NT2/D1 (cell line): ENCODE measurements around the gene SLC1A2.

Experiments used
- DNase-seq: peaks from one replicate; pipeline ENCODE4 v3.0.0-alpha.2; 2011; ENCODE audit warnings: low read depth, low spot score
- H3K27me3 ChIP-seq: 2 replicates; pipeline ENCODE4 v1.6.0; 2011; ENCODE audit warnings: mild to moderate bottlenecking; ENCODE audit not compliant: insufficient read length, insufficient read depth
- H3K36me3 ChIP-seq: 2 replicates; pipeline ENCODE4 v1.6.1; 2011; ENCODE audit warnings: mild to moderate bottlenecking, low read length, mixed read lengths; ENCODE audit not compliant: insufficient read depth, insufficient read length
- H3K4me1 ChIP-seq: 2 replicates; pipeline ENCODE4 v1.5.1; 2011; ENCODE audit not compliant: insufficient read depth, insufficient read length
- H3K4me3 ChIP-seq: 2 replicates; pipeline ENCODE4 v1.5.1; 2011; ENCODE audit warnings: low read depth; ENCODE audit not compliant: insufficient read length
- H3K9ac ChIP-seq: 2 replicates; pipeline ENCODE4 v1.6.0; 2011; ENCODE audit warnings: low read depth; ENCODE audit not compliant: insufficient read length
- H3K9me3 ChIP-seq: 2 replicates; pipeline ENCODE4 v1.5.1; 2011; ENCODE audit warnings: mild to moderate bottlenecking, low read length; ENCODE audit not compliant: insufficient read depth
- SUZ12 ChIP-seq: IDR thresholded peaks from 2 replicates; pipeline ENCODE4 v1.6.1; 2011; ENCODE audit not compliant: insufficient read length, insufficient read depth; ENCODE audit errors: extremely low read depth
- YY1 ChIP-seq: IDR thresholded peaks from 2 replicates; pipeline ENCODE4 v1.6.1; 2011; ENCODE audit not compliant: insufficient read length, insufficient read depth
- ZNF274 ChIP-seq: IDR thresholded peaks from 2 replicates; pipeline ENCODE4 v1.6.1; 2011; ENCODE audit warnings: mild to moderate bottlenecking, low read depth, low read length

SLC1A2 gene

DNA sequence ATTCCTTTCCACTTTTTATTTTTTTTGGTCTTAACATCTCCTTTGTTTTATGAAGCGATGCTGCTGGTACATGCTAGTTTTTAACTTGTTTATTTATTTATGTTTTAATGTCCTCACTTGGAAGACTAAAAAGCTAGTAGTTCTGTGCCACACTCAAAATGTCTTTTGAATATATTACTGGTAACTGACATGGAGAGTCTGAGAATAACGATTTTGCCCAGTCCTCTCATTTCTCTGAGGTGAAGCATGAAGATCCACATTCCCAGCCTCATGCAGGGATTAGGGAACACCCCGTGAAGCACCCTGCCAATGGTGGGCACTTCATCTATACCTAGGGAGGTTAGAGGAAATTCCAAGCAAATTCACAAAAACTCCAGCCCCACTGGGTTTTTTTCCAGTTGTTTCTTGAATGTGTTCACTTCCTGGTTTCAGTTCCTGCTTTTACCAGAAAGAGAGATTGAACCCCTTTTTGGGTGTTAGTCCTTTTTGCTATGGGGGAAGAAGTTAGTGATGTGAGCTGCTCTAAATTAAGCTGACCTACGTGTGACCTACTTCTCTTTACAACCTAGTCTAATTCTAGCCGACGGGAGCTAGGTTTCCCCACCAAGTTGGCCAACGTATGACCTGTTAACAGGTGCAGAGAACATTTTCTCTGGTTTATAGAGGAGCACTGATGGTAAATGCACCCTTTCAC lies 106.1 kb downstream of the SLC1A2 start:
- no peak overlapping the region for H3K9ac ChIP-seq
- no peak for DNase-seq
- no peaks in the 10 kb centered on the region for H3K36me3 ChIP-seq
- H3K9me3 ChIP-seq = no peaks in the 10 kb centered on the region
- no peaks in the 10 kb centered on the region for H3K4me1 ChIP-seq
- H3K4me3 ChIP-seq = no peak overlapping the region
- TF ChIP-seq ZNF274 (no peak), SUZ12 (no peak), YY1 (no peak)
- no peaks in the 10 kb centered on the region for H3K27me3 ChIP-seq

GRCh38 chr11:35311331-35311730 lies 108.0 kb downstream of the SLC1A2 start:
- Histone ChIP-seq H3K4me1 (no peaks in the 10 kb centered on the region), H3K4me3 (no peak overlapping the region), H3K27me3 (no peaks in the 10 kb centered on the region), H3K9ac (no peak overlapping the region), H3K36me3 (no peaks in the 10 kb centered on the region), H3K9me3 (no peaks in the 10 kb centered on the region)
- DNase-seq = no peak
- no peak for TF ChIP-seq SUZ12
- no peak for TF ChIP-seq ZNF274
- no peak for TF ChIP-seq YY1

GRCh38 chr11:35308157-35308556 lies 111.2 kb downstream of the SLC1A2 start:
- Histone ChIP-seq H3K27me3 (no peaks in the 10 kb centered on the region), H3K9me3 (no peaks in the 10 kb centered on the region), H3K4me3 (no peak overlapping the region), H3K4me1 (peaks cover 3% of the 10 kb centered on the region), H3K9ac (no peak overlapping the region), H3K36me3 (no peaks in the 10 kb centered on the region)
- no peak for TF ChIP-seq YY1
- TF ChIP-seq SUZ12 = no peak
- no peak for TF ChIP-seq ZNF274
- no peak for DNase-seq

GRCh38 chr11:35307221-35307621 lies 112.1 kb downstream of the SLC1A2 start:
- no peak overlapping the region for H3K4me3 ChIP-seq

DNA sequence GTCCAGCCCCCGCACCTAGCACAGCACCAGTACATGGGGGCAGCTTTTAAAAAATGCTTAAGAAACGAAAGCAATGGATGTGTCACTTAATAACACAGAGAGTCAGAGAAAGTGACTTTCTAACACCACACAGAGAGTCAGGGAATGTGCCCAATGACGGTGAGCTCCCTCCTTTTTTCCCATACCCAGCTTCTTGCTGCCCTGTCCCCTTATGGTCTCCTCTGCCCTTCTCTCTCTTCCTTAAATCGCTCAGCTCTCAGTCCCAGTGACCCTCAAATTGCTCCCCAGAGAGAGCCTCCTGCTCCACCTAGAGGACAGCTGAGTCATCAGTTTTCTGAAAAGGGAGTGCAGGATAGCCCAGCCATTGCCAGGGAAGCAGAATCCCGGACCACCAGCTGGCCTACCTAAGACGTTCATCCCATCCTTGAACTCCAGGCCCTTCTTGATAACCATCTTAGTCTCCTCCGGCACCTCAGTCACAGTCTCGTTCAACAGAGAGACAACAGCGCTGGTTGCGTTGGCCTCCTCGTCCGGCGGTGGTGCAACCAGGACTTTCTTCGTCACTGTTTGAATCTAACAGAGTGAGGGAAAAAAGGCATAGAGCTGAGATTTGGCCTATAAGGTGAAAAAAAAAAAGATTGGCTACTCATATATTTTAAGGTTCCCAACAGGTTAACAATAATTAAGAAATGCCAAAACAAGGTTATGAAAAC lies 113.5 kb downstream of the SLC1A2 start:
- H3K4me1 ChIP-seq = peaks cover 3% of the 10 kb centered on the region
- H3K9me3 ChIP-seq = no peaks in the 10 kb centered on the region
- H3K27me3 ChIP-seq = no peaks in the 10 kb centered on the region
- TF ChIP-seq YY1 (no peak), ZNF274 (no peak), SUZ12 (no peak)
- no peaks in the 10 kb centered on the region for H3K36me3 ChIP-seq
- DNase-seq = peak; percentile 22
- H3K9ac ChIP-seq = no peak overlapping the region
- H3K4me3 ChIP-seq = no peak overlapping the region

More at GRCh38 chr11:35307221-35307621, 112.1 kb downstream of the SLC1A2 start:
- no peaks in the 10 kb centered on the region for H3K27me3 ChIP-seq
- H3K9ac ChIP-seq = no peak overlapping the region
- no peak for DNase-seq
- H3K36me3 ChIP-seq = no peaks in the 10 kb centered on the region
- no peak for TF ChIP-seq YY1
- H3K9me3 ChIP-seq = no peaks in the 10 kb centered on the region
- peaks cover 3% of the 10 kb centered on the region for H3K4me1 ChIP-seq

GRCh38 chr11:35304900-35305460 lies 114.4 kb downstream of the SLC1A2 start:
- no peak overlapping the region for H3K4me3 ChIP-seq
- DNase-seq = no peak
- no peak for TF ChIP-seq SUZ12
- TF ChIP-seq YY1 = no peak
- TF ChIP-seq ZNF274 = no peak
- H3K9ac ChIP-seq = no peak overlapping the region
- H3K36me3 ChIP-seq = no peaks in the 10 kb centered on the region
- H3K4me1 ChIP-seq = peaks cover 3% of the 10 kb centered on the region
- no peaks in the 10 kb centered on the region for H3K27me3 ChIP-seq
- H3K9me3 ChIP-seq = no peaks in the 10 kb centered on the region

- no peak for DNase-seq
- H3K4me3 ChIP-seq = no peak overlapping the region
- H3K36me3 ChIP-seq = no peaks in the 10 kb centered on the region
- no peak overlapping the region for H3K9ac ChIP-seq
- no peaks in the 10 kb centered on the region for H3K9me3 ChIP-seq
- no peak for TF ChIP-seq ZNF274
- TF ChIP-seq SUZ12 = no peak
- no peak for TF ChIP-seq YY1
- peaks cover 3% of the 10 kb centered on the region for H3K4me1 ChIP-seq
- H3K27me3 ChIP-seq = no peaks in the 10 kb centered on the region
Observed at GRCh38 chr11:35304386-35304775, 115.0 kb downstream of the SLC1A2 start.
